H1 (cell line): ENCODE data around the gene ACER3.

Source experiments
- CEBPB ChIP-seq: IDR thresholded peaks from 2 replicates; pipeline ENCODE4 v1.6.1; 2012; ENCODE audit warnings: low read depth, low read length
- CHD1 ChIP-seq: IDR thresholded peaks from 2 replicates; pipeline ENCODE4 v1.6.1; 2012; ENCODE audit warnings: low read depth, low read length, improper control_type of control experiment
- EZH2 ChIP-seq: fragments of 200-600 bp; sonication (generic); IDR thresholded peaks from 2 replicates; pipeline ENCODE4 v1.7.1; 2012; ENCODE audit warnings: low read depth, mild to moderate bottlenecking, moderate library complexity, low read length, inconsistent platforms; ENCODE audit not compliant: severe bottlenecking
- HDAC2 ChIP-seq, 2 experiments: fragments of 300-600 bp in 1 of 2; sonication (generic) in 1 of 2; IDR thresholded peaks; 2 replicates each; pipeline ENCODE4 v1.6.1; 2011 to 2012; ENCODE audit warnings: low read depth in 2 of 2, low read length in 2 of 2, mild to moderate bottlenecking in 2 of 2, moderate library complexity in 2 of 2, borderline replicate concordance in 1 of 2, inconsistent platforms in 1 of 2
- POLR2A ChIP-seq, 2 experiments: IDR thresholded peaks; 1 replicate in 1 of 2; 2 replicates in 1 of 2; pipeline ENCODE4 v1.6.1; 2011; ENCODE audit warnings: low read depth in 2 of 2, low read length in 2 of 2, mild to moderate bottlenecking in 2 of 2; ENCODE audit errors: control extremely low read depth in 1 of 2
- POLR2AphosphoS5 ChIP-seq: IDR thresholded peaks from 2 replicates; pipeline ENCODE4 v1.6.1; 2011; ENCODE audit warnings: low read depth, low read length
- RAD21 ChIP-seq, 2 experiments: IDR thresholded peaks in 1 of 2; conservative IDR thresholded peaks in 1 of 2; 2 replicates each; pipeline ENCODE4 v1.6.1; 2011; ENCODE audit warnings: low read depth in 2 of 2, low read length in 2 of 2, improper control_type of control experiment in 1 of 2, inconsistent platforms in 1 of 2, mild to moderate bottlenecking in 1 of 2, moderate library complexity in 1 of 2
- SIN3A ChIP-seq, 2 experiments: IDR thresholded peaks in 1 of 2; conservative IDR thresholded peaks in 1 of 2; 2 replicates each; pipeline ENCODE4 v1.6.1; 2011 to 2012; ENCODE audit warnings: low read length in 2 of 2, improper control_type of control experiment in 1 of 2, low read depth in 1 of 2, mild to moderate bottlenecking in 1 of 2
- SP1 ChIP-seq: IDR thresholded peaks from 2 replicates; pipeline ENCODE4 v1.6.1; 2011; ENCODE audit warnings: low read depth, low read length
- TF ChIP-seq, protein P1 (sequence below), 3 experiments: IDR thresholded peaks; 1 replicate in 2 of 3; 2 replicates in 1 of 3; pipeline versions ENCODE4 v1.5.1 to v1.6.1; 2011; ENCODE audit warnings: low read length in 3 of 3, mild to moderate bottlenecking in 3 of 3, inconsistent platforms in 2 of 3, low read depth in 1 of 3, moderate library complexity in 1 of 3; ENCODE audit not compliant: insufficient read depth in 1 of 3; ENCODE audit errors: control extremely low read depth in 1 of 3
- TF ChIP-seq, protein P2 (sequence below): IDR thresholded peaks from 2 replicates; pipeline ENCODE4 v1.6.1; 2012; ENCODE audit warnings: inconsistent platforms
- TF ChIP-seq, protein P3 (sequence below): IDR thresholded peaks from 2 replicates; pipeline ENCODE4 v1.6.1; 2012; ENCODE audit warnings: low read length, inconsistent platforms

DNA sequence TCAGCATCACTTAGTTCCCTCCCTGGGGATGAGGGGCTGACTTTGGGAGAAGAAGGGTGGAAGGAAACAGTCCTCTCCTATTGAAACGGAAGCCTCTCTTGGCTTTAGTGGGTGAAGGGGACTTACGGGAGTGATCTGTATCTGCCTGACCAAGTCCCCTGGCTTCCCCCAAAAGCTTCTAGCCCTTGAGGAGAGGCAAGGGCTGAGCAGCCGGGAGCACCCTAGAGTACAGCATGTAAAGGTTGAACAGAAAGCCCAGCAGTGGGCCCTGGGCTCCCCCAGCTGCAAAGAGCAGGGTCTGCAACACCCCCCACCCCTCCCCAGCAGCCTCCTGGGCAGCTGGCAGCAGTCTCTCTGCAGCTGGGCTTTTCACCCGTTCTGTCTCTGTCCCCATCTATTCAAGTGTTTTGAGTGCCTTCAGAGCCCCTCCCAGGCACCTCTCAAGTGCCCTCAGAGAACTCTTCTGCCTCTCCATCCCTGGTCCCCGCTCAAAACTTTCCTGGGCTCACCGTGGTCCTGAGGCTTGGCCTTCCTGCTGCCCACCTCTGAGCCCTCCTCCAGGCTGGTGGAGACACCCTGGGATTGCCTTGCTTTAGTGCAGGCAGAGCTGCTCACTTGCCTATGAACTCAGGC lies 208.7 kb downstream of the ACER3 start:
- no peak for TF ChIP-seq RAD21 (IDR thresholded peaks at IDR 0.05 in 1 of 2, conservative IDR thresholded peaks at IDR 0.05 in 1 of 2; ENCODE audit: low read depth in 2 of 2, low read length in 2 of 2)
- no peak for TF ChIP-seq SP1
- no peak for TF ChIP-seq CHD1
- no peak for TF ChIP-seq POLR2AphosphoS5
- TF ChIP-seq, protein P1, sequence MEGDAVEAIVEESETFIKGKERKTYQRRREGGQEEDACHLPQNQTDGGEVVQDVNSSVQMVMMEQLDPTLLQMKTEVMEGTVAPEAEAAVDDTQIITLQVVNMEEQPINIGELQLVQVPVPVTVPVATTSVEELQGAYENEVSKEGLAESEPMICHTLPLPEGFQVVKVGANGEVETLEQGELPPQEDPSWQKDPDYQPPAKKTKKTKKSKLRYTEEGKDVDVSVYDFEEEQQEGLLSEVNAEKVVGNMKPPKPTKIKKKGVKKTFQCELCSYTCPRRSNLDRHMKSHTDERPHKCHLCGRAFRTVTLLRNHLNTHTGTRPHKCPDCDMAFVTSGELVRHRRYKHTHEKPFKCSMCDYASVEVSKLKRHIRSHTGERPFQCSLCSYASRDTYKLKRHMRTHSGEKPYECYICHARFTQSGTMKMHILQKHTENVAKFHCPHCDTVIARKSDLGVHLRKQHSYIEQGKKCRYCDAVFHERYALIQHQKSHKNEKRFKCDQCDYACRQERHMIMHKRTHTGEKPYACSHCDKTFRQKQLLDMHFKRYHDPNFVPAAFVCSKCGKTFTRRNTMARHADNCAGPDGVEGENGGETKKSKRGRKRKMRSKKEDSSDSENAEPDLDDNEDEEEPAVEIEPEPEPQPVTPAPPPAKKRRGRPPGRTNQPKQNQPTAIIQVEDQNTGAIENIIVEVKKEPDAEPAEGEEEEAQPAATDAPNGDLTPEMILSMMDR (IDR thresholded peaks at IDR 0.05; ENCODE audit: control extremely low read depth in 1 of 3, insufficient read depth in 1 of 3, low read depth in 1 of 3, low read length in 3 of 3), result no peak
- TF ChIP-seq EZH2, result no peak
- TF ChIP-seq CEBPB, result no peak
- no peak for TF ChIP-seq POLR2A (IDR thresholded peaks at IDR 0.05; ENCODE audit: control extremely low read depth in 1 of 2, low read depth in 2 of 2, low read length in 2 of 2)
- TF ChIP-seq, protein P2, sequence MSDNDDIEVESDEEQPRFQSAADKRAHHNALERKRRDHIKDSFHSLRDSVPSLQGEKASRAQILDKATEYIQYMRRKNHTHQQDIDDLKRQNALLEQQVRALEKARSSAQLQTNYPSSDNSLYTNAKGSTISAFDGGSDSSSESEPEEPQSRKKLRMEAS, result no peak
- no peak for TF ChIP-seq HDAC2 (IDR thresholded peaks at IDR 0.05; ENCODE audit: borderline replicate concordance in 1 of 2, low read depth in 2 of 2, low read length in 2 of 2)
- TF ChIP-seq, protein P3, sequence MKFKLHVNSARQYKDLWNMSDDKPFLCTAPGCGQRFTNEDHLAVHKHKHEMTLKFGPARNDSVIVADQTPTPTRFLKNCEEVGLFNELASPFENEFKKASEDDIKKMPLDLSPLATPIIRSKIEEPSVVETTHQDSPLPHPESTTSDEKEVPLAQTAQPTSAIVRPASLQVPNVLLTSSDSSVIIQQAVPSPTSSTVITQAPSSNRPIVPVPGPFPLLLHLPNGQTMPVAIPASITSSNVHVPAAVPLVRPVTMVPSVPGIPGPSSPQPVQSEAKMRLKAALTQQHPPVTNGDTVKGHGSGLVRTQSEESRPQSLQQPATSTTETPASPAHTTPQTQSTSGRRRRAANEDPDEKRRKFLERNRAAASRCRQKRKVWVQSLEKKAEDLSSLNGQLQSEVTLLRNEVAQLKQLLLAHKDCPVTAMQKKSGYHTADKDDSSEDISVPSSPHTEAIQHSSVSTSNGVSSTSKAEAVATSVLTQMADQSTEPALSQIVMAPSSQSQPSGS, result no peak
- TF ChIP-seq SIN3A (conservative IDR thresholded peaks at IDR 0.05 in 1 of 2, IDR thresholded peaks at IDR 0.05 in 1 of 2; ENCODE audit: low read depth in 1 of 2, low read length in 2 of 2), result no peak
